ENCODE data around the gene EGR4.
"Not testable (repeated sequence)": the region's sequence is repeated elsewhere in the genome, so short reads cannot be mapped to it uniquely, and the experiment has no call there.

EGR4 gene

DNA sequence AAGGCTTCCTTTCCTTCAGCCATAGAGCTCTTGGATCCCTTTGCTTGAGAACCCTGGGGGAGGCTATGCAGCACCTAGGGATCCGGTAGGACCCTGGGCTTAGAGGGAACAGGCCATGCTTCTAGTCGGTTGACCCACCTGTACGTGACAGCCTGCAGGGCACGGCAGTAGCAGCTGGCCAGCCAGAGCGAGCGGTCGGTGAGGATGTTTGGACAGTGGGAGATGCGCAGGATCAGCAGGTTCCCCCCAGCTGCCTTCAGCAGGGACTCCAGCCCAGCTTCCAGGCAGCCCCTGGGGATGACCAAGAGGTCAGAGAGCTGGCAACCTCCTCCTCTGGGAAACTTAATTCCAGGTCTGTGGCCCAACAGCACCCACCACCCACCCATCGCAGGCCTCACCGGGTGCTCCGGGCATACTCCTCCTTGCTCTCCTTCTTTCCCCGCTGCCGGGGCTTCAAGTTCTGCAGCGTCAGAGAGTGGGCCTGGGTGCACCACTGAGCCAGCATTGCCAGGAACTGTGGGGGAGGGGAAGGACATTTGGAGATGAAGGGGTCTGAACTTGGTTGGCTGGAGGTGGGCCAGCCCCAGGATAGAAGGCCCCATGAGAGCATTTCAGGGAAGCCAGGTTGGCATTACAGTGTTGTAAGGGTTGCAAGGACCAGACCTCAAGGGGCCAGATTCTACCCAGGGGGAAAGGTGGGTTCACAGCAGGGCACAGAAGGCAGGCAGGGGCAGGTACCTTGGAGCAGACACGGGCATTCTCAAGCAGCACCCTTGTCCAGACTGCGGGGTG is 29.6 kb downstream of the EGR4 start:
- no peak for DNase-seq (ENCODE audit: low spot score)

GRCh38 chr2:73262691-73263429 is 30.5 kb downstream of the EGR4 start:
- not testable (repeated sequence) for DNase-seq (ENCODE audit: low spot score)

- DNase-seq (ENCODE audit: low spot score): no peak
Measured at GRCh38 chr2:73262108-73262651, 31.2 kb downstream of the EGR4 start.

GRCh38 chr2:73260338-73260984 is 32.9 kb downstream of the EGR4 start:
- no peak for DNase-seq (ENCODE audit: low spot score)

GRCh38 chr2:73259704-73260337 is 33.5 kb downstream of the EGR4 start:
- DNase-seq (ENCODE audit: low spot score): no peak

DNA sequence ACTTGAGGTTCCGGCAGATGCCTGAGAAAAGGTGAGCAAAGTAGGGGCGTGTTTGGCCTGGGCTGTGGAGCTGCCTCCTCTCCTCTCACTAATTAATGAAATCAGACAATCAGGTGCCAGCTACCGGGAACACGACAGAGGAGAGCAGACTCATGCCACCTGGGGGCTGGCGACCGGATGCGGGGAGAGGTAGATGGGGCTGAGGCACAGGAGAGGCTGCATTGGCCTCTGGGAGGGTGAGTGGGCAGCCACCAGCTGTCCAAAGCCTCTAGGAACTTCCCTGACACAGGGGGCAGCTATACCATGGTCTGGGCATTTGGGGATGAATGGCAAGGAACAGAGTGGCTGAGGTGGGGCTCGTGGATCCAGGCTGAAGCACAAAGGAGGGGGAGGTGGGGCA is 34.1 kb downstream of the EGR4 start:
- DNase-seq (ENCODE audit: low spot score): no peak

DNA sequence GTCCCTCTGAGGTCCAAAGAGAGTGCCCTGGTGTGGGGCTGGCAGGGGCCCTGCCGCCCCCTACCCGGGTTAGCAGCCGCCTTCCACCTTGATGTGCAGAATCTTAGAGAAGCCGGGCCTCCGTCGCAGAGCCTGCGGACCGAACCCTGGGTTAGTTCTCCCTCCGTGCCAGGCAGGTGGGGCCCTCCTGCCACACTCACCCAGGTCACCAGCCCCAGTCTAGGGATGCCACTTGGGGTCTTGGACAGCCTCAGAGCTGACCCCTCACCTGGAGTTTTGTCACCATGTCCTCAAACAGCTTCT is 34.5 kb downstream of the EGR4 start:
- no peak for DNase-seq (ENCODE audit: low spot score)

GRCh38 chr2:73258186-73258912 is 35.0 kb downstream of the EGR4 start:
- DNase-seq (ENCODE audit: low spot score): no peak

DNA sequence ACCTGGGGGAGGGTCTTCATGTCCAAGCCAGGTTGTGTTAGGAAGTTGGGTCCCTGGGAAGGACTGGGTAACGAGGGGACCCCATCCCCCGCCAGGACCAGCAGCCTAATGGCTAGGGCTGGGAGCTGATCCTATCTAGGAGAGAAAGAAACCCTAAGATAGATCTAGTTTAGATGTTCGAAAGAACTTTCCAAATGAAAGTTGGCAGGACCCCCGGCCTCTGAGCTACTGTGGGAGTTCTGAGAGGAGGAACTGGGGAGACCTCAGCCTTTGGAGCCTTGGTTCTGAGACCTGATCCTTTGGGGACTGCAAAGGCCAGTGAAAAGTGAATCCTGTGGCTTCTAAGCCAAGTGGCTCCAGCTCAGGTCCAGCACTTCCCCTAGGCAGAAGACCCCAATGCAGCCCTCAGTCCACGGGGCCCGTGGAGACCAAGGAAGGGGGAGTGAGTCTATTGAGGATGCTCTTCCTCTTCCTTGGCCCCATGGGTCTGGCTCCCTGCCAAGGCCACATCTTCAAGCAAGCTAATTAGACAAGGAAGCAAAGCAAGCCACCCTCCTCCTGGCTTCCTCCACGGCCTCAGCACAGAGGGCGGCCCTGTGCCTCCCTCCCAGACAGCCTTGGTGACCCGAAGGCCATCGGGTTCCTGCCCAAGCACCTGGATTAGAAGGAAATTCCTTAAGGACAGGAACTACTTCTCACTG is 35.8 kb downstream of the EGR4 start:
- peak; percentile 44 for DNase-seq (ENCODE audit: low spot score)

DNA sequence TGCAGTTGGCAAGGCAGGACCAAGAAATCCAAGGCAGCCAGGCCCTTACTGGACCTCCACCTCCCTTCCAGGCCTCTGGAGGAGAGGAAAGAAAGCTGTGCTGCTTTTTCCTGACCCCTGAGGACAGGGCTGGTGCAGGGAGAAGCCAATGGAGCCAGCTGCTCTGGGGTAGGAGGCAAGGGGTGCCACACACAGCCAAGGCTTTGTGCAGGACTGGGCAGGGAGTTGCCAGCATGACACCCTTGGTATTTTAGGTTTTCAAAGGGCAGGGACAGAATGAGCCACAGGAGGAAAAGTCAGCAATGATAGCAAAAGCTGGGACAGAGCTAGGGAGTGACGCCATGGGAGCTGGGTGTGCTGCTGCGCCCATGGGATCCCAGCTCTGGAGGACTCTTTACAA is 36.3 kb downstream of the EGR4 start:
- DNase-seq (ENCODE audit: low spot score): no peak

- DNase-seq (ENCODE audit: low spot score): no peak
Measured at GRCh38 chr2:73256618-73256922, 36.8 kb downstream of the EGR4 start.

GRCh38 chr2:73255907-73256617 is 37.3 kb downstream of the EGR4 start:
- no peak for DNase-seq (ENCODE audit: low spot score)

GRCh38 chr2:73255007-73255644 is 38.2 kb downstream of the EGR4 start:
- DNase-seq (ENCODE audit: low spot score): no peak

DNA sequence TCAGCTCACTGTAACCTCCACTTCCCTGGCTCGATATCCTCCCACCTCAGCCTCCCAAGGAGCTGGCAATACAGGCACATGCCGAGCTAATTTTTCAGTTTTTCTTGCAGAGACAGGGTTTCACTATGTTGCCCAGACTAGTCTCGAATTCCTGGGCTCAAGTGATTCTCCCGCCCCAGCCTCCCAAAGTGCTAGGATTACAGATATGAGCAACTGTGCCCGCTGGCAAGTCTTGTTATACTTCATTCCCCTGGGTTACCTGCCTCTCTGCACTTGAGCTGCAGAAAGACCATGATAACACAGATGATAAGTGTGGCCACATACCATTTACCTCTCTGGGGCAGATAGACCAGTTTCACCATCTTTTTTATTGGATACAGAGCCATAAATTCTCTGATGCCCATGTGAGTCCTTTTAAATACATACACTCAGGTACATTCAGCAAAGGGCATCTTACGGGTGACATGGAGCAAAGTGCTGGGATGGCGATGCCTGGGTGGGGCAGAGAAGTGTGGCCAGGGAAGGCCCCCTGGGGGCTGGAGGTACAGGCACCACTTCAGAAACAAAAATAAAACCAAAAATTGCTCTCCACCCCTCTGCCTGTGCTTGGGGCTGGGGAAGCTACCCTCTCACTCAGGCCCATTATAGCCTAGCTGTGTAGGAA is 38.9 kb downstream of the EGR4 start:
- no peak for DNase-seq (ENCODE audit: low spot score)

DNA sequence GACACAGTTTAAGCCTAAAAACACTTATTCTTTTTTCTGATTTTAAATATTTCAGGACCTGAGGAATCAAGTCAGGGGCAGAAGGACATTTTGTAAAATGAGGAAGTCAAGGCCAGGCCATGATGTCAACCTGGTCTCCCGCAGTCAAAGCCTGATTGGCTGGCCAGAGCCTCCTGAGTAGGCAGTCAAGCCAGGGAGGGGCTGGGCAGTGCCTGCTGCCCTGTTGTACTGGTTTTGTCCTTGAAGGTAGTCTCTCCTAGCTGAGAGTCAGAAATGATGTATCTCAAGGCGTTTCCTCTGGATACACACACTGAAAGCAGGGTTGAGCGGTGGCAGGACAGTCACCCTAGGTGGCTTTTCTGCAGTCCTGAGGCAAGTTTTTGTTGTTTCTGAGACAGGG is 39.4 kb downstream of the EGR4 start:
- no peak for DNase-seq (ENCODE audit: low spot score)

- no peak for DNase-seq (ENCODE audit: low spot score)
Measured at GRCh38 chr2:73253400-73253799, 39.9 kb downstream of the EGR4 start.

DNA sequence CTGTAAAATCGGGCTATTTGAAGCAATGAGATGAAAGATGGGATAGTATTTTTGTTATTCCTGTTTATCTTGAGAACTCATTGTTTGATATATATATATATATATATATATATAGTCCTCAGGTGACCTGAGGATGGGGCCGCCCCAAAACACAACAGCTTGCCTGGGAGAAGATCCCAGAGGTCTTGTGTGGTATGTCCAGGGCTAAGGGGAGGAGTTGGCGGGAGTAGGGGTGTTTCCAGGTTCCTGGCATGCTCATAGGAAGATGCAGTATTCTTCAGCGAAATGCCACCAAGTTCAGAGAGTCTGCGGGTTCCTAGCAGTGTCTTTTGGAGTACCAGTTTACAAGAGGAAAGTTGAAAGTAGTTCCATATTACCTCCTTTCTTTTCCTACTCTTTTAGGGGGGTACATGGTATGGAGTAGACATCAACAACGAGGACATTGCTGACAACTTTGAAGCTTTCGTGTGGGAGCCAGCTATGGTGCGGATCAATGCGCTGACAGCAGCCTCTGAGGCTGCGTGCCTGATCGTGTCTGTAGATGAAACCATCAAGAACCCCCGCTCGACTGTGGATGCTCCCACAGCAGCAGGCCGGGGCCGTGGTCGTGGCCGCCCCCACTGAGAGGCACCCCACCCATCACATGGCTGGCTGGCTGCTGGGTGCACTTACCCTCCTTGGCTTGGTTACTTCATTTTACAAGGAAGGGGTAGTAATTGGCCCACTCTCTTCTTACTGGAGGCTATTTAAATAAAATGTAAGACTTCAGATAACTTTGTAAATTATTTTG is 40.9 kb downstream of the EGR4 start:
- no peak for DNase-seq (ENCODE audit: low spot score)

GRCh38 chr2:73250872-73251846 is 42.2 kb downstream of the EGR4 start:
- no peak for DNase-seq (ENCODE audit: low spot score)
